NK-92 (cell line): ENCODE data around the gene THY1.
"Not testable (repeated sequence)": the region's sequence is repeated elsewhere in the genome, so short reads cannot be mapped to it uniquely, and the experiment has no call there.

Experiments
- DNase-seq: peaks from one replicate; lab custom pipeline; 2025; ENCODE audit not compliant: unreplicated experiment; lab: John Stamatoyannopoulos, UW

The THY1 gene

GRCh38 chr11:119446434-119446833 is 23.5 kb upstream of the THY1 start:
- no peak for DNase-seq

DNA sequence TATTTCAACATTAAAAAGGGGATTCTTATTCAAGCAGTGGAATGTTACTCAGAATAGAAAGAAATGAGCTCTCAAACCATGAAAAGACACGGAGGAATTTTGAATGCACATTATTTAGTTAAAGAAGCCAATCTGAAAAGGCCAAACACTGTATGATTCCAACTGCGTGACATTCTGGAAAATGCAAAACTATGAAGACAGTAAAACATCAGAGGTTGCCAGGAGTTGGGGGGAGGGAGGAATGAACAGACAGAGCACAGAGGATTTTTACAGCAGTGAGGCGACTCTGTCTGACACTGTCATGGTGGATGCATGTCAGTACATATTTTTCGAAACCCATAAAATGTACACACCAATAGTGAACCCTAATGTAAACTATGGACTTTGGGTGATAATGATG is 22.9 kb upstream of the THY1 start:
- DNase-seq, result no peak

- no peak for DNase-seq
These were observed 22.4 kb upstream of the THY1 start for GRCh38 chr11:119445379-119445778.

DNA sequence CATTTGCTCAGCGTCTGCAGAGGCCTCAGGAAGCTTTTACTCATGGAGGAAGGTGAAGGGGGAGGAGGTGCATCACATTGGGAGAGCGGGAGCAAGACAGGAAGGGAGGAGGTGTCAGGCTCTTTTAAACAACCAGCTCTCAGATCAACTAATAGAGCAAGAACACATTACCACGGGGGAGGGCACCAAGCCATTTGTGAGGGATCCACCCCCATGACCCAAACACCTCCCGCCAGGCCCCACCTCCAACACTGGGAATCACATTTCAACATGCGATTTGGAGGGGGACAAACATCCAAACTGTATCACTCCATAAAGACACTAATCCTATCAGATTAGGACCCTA is 18.9 kb upstream of the THY1 start:
- no peak for DNase-seq

DNA sequence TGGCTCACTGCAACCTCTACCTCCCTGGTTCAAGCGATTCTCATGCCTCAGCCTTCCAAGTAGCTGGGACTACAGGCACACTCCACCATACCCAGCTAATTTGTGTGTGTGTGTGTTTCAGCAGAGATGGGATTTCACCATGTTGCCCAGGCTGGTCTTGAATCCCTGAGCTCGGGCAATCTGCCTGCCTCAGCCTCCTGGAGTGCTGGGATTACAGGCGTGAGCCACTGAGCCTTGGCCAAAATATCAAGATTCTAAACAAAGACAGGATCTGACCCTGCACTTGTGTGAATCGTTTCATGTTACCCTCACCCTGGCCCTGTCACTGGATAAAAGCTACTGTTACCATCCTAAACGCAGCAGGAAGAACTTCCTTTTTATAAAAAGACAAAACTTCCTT is 15.6 kb upstream of the THY1 start:
- DNase-seq, result no peak

- not testable (repeated sequence) for DNase-seq
These were observed 14.5 kb upstream of the THY1 start for GRCh38 chr11:119437521-119437920.

- DNase-seq, result no peak
These were observed 13.7 kb upstream of the THY1 start for GRCh38 chr11:119436711-119437110.

- DNase-seq, result no peak
These were observed 13.1 kb upstream of the THY1 start for GRCh38 chr11:119436093-119436492.

GRCh38 chr11:119434591-119435330 is 11.8 kb upstream of the THY1 start:
- no peak for DNase-seq

DNA sequence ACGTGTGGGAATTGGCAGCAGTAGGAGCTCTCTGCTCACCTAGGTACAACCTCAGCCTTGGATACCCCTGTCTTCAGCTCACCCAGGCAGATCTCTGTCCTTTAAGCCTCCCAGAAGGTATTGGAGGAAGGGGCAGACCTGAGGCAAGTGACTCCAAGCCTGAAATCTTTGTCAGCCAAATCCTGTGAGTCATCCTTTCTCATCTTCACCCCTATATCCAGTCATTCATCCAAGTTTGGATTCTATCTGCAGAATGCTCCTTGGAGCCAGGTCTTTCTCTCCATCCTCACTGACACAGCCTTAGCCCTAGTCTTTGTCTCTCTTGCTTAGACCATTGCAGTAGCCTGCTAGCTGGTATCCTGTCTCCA is 10.4 kb upstream of the THY1 start:
- DNase-seq, result no peak

- DNase-seq, result no peak
These were observed 9.7 kb upstream of the THY1 start for GRCh38 chr11:119432484-119433357.

GRCh38 chr11:119431523-119431922 is 8.6 kb upstream of the THY1 start:
- no peak for DNase-seq

DNA sequence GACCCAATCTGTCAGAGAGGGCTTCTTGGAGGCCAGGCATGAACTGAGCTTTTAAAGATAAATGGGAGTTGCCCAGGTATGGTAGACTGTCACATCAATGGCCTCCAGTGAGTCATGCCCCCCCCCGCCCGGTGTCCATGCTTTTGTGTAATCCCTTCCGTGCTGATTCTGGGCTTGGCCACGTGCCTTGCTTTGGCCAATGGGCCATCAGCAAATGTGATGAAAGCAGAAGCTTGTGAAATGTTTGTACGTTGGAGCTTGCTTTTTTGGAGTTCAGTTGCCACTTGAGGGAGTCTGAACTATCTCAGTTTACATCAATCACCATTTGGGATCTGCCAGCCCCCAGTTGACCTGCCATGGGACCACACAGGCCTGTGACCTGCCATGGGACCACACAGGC is 4.3 kb upstream of the THY1 start:
- no peak for DNase-seq

GRCh38 chr11:119426142-119426541 is 3.2 kb upstream of the THY1 start:
- no peak for DNase-seq

DNA sequence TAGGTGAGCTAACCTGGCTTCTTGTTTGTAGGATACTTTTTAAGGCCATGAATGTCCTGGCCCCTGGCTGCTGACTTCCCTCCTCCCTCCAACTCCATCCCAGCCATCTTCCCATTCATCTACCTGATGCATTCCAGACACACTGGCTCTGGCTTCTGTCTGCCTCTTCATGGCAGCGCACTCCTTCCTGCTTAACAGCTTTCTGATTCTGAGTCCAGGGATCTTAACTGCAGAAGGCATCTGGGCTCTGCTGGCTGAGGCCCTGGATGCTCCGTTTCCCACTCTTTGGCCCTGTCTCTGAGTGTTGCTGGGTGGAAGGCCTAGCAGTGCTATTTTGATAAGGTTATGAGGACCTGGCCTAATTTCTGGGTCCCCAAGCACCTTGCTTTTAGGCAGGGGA is 1.8 kb upstream of the THY1 start:
- no peak for DNase-seq

GRCh38 chr11:119424276-119424675 is 1.3 kb upstream of the THY1 start:
- no peak for DNase-seq

- no peak for DNase-seq
These were observed 710 bp upstream of the THY1 start for GRCh38 chr11:119423509-119424254.

- DNase-seq, result no peak
These were observed 797 bp downstream of the THY1 start for GRCh38 chr11:119421941-119422808.

- no peak for DNase-seq
These were observed 1.6 kb downstream of the THY1 start for GRCh38 chr11:119421351-119421750.

DNA sequence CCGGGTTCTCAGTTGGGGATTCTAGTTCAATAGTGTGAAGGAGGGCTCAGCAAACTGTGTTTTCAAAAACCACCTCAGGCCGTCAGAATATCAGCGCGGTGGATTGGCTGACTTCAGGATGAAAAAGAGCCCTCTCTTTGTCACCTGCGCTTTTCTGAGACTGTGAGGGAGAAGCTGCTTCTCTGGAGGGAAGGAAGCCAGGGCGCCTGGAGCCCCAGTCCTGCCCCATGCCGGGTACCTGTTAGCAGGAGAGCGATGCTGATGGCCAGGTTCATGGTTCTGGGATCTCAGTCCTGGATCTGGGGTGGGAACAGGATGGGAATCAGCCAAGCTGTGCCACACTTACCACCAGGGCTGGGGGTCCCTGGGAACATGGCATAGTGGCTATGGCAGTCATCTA is 2.3 kb downstream of the THY1 start:
- DNase-seq, result no peak
